ENCODE results near the gene MICAL2. TPM values are rescaled to one million over a fixed set of nuclear protein-coding genes. Genes with fewer than 3 reads are reported as not detected.

Gene MICAL2
- total RNA-seq, 1 experiment from 2014 or later: 37.4 TPM

- TF ChIP-seq CTCF (IDR thresholded peaks at IDR 0.05 in 2 of 3, conservative IDR thresholded peaks at IDR 0.05 in 1 of 3; ENCODE audit: borderline replicate concordance in 1 of 3, insufficient read depth in 1 of 3, low read depth in 2 of 3, low read length in 2 of 3): no peak
- TF ChIP-seq SRF (IDR thresholded peaks at IDR 0.05; ENCODE audit: low read depth): no peak
- TF ChIP-seq SIN3A (IDR thresholded peaks at IDR 0.05; ENCODE audit: low read depth): no peak
- TF ChIP-seq JUND (IDR thresholded peaks at IDR 0.05): no peak
- no peak for TF ChIP-seq CBX3 (IDR thresholded peaks at IDR 0.05; ENCODE audit: low read depth)
- no peak for TF ChIP-seq ZFX (IDR thresholded peaks at IDR 0.05)
- no peak for TF ChIP-seq MAX (IDR thresholded peaks at IDR 0.05)
- no peak for TF ChIP-seq RAD21 (IDR thresholded peaks at IDR 0.05; ENCODE audit: low read depth)
- no peak for TF ChIP-seq POLR2AphosphoS5 (IDR thresholded peaks at IDR 0.05; ENCODE audit: low read depth, low read length)
- no peak for TF ChIP-seq ZNF274 (IDR thresholded peaks at IDR 0.05; ENCODE audit: low read depth, low read length)
Observed at GRCh38 chr11:12114193-12115033, 4.0 kb downstream of the MICAL2 start (continued).

GRCh38 chr11:12116425-12117032 lies 6.1 kb downstream of the MICAL2 start:
- ChIA-PET CTCF (no interaction called here), RAD21 (ENCODE audit: low non-redundant PET in 1 of 2, low total read pairs in 2 of 2, uncharacterized antibody in 2 of 2, unreplicated experiment in 2 of 2) (no interaction called here), POLR2A (no interaction called here)
- Histone ChIP-seq H3K79me2 (ENCODE audit: insufficient read depth, low read length) (peaks cover 13% of the 10 kb centered on the region; the same call in 1 of the 2 replicates), H3K27ac (ENCODE audit: low read depth, low read length) (no peak overlapping the region), H3K4me3 (replicated peaks in 1 of 2; ENCODE audit: low read depth in 1 of 2, low read length in 2 of 2) (no peak overlapping the region), H3K27me3 (ENCODE audit: insufficient read depth, low read length) (no peaks in the 10 kb centered on the region), H4K20me1 (ENCODE audit: insufficient read depth) (no peaks in the 10 kb centered on the region), H3K36me3 (ENCODE audit: control insufficient read depth in 1 of 2, insufficient read depth in 2 of 2, low read length in 2 of 2) (no peaks in the 10 kb centered on the region), H3K9me3 (ENCODE audit: control insufficient read depth in 1 of 2, insufficient read depth in 1 of 2, low read depth in 1 of 2, low read length in 2 of 2) (no peaks in the 10 kb centered on the region), H3K9me2 (ENCODE audit: insufficient read depth) (no peaks in the 10 kb centered on the region), H2AFZ (ENCODE audit: low read depth, low read length, poor library complexity, severe bottlenecking) (no peak overlapping the region), H3K9ac (ENCODE audit: low read length) (no peak overlapping the region), H3K4me1 (ENCODE audit: control insufficient read depth in 1 of 2, insufficient read depth in 2 of 2, low read length in 2 of 2) (peaks cover 14 to 30% of the 10 kb centered on the region in 2 experiments), H3K4me2 (ENCODE audit: low read length) (no peak overlapping the region)
- no TSS peak for BruUV-seq (replicated peaks)
- intact Hi-C loops (cut with micrococcal nuclease): no loop called here
- DNase-seq (ENCODE audit: low read depth, low spot score) (no peak), ATAC-seq (no peak)
- TF ChIP-seq MAX (IDR thresholded peaks at IDR 0.05) (no peak), SRF (IDR thresholded peaks at IDR 0.05; ENCODE audit: low read depth) (no peak), CBX3 (IDR thresholded peaks at IDR 0.05; ENCODE audit: low read depth) (no peak), POLR2AphosphoS5 (IDR thresholded peaks at IDR 0.05; ENCODE audit: low read depth, low read length) (no peak), CTCF (IDR thresholded peaks at IDR 0.05 in 2 of 3, conservative IDR thresholded peaks at IDR 0.05 in 1 of 3; ENCODE audit: borderline replicate concordance in 1 of 3, insufficient read depth in 1 of 3, low read depth in 2 of 3, low read length in 2 of 3) (no peak), YY1 (IDR thresholded peaks at IDR 0.05; ENCODE audit: extremely low read depth, insufficient replicate concordance, low read depth, low read length) (no peak), REST (IDR thresholded peaks at IDR 0.05; ENCODE audit: low read depth) (no peak), ELF1 (IDR thresholded peaks at IDR 0.05; ENCODE audit: borderline replicate concordance, low read depth) (no peak), CEBPB (IDR thresholded peaks at IDR 0.05; ENCODE audit: low read depth) (no peak)

Measured in HCT116 (cell line).